Hepatocyte (in vitro differentiated cells): ENCODE data around the gene C5orf15. TPM values are rescaled to one million over a fixed set of nuclear protein-coding genes. Genes with fewer than 3 reads are reported as not detected.

Source experiments
- DNase-seq: peaks from one replicate; pipeline ENCODE4 v3.0.0-alpha.2; 2016; ENCODE audit warnings: low spot score
- H2AFZ ChIP-seq: fragments of 200-600 bp; sonication (generic); 2 replicates; pipeline ENCODE4 v1.6.0; 2016; ENCODE audit warnings: antibody characterized with exemption, mild to moderate bottlenecking
- H3K27ac ChIP-seq: fragments of 200-600 bp; sonication (generic); 2 replicates; pipeline ENCODE4 v1.5.1; 2016; ENCODE audit warnings: mild to moderate bottlenecking
- H3K27me3 ChIP-seq: fragments of 200-600 bp; sonication (generic); 2 replicates; pipeline ENCODE4 v1.6.1; 2016
- H3K36me3 ChIP-seq: fragments of 200-600 bp; sonication (generic); replicated peaks from 2 replicates; pipeline ENCODE4 v1.5.1; 2016; ENCODE audit warnings: low read depth; ENCODE audit not compliant: insufficient read depth
- H3K4me1 ChIP-seq: fragments of 200-600 bp; sonication (generic); 2 replicates; pipeline ENCODE4 v1.5.1; 2016; ENCODE audit warnings: mild to moderate bottlenecking, moderate library complexity; ENCODE audit not compliant: insufficient read depth
- H3K4me2 ChIP-seq: fragments of 200-600 bp; sonication (generic); 2 replicates; pipeline ENCODE4 v1.6.0; 2016
- H3K4me3 ChIP-seq: fragments of 200-600 bp; sonication (generic); 2 replicates; pipeline ENCODE4 v1.5.1; 2016; ENCODE audit warnings: mild to moderate bottlenecking
- H3K79me2 ChIP-seq: fragments of 200-600 bp; sonication (generic); 2 replicates; pipeline ENCODE4 v1.6.0; 2017; ENCODE audit warnings: mild to moderate bottlenecking
- H3K9me2 ChIP-seq: fragments of 200-600 bp; sonication (generic); replicated peaks from 2 replicates; pipeline ENCODE4 v1.6.0; 2017; ENCODE audit warnings: mild to moderate bottlenecking; ENCODE audit not compliant: insufficient read depth
- H3K9me3 ChIP-seq: fragments of 200-600 bp; sonication (generic); 2 replicates; pipeline ENCODE4 v1.5.1; 2016; ENCODE audit warnings: low read depth, mild to moderate bottlenecking
- H4K20me1 ChIP-seq: fragments of 200-600 bp; sonication (generic); 2 replicates; pipeline ENCODE4 v1.6.0; 2016; ENCODE audit warnings: mild to moderate bottlenecking; ENCODE audit not compliant: insufficient read depth, poor library complexity, severe bottlenecking
- CTCF ChIP-seq: fragments of 200-600 bp; sonication (generic); IDR thresholded peaks from 2 replicates; pipeline ENCODE4 v1.5.1; 2016; ENCODE audit warnings: antibody characterized with exemption, mild to moderate bottlenecking; ENCODE audit not compliant: poor library complexity
- EZH2 ChIP-seq: fragments of 200-600 bp; sonication (generic); IDR thresholded peaks from 2 replicates; pipeline ENCODE4 v1.6.1; 2016; ENCODE audit warnings: antibody characterized with exemption, mild to moderate bottlenecking, borderline replicate concordance
- EZH2phosphoT487 ChIP-seq: fragments of 200-600 bp; sonication (generic); IDR thresholded peaks from one replicate; pipeline ENCODE4 v1.6.1; 2018; ENCODE audit warnings: antibody characterized with exemption, mild to moderate bottlenecking, low read depth, moderate library complexity; ENCODE audit not compliant: unreplicated experiment, severe bottlenecking
- WGBS: methylation state at CpG from one replicate; pipeline ENCODE4 v1.1.6; 2016; ENCODE audit warnings: low lambda C conversion rate; ENCODE audit errors: missing lambda C conversion rate; 5-methylcytosine and 5-hydroxymethylcytosine counted together
- polyA plus RNA-seq: library from polyadenylated mRNA; unstranded; fragments of >200 nt; fragmentation: Nextera tagmentation; extraction: Ambion mirVana; gene quantifications from 2 replicates; pipeline ENCODE4 v1.2.1, GENCODE V29; 2016
- total RNA-seq: library from RNA; depleted of rRNA; stranded (reverse); fragments of >200 nt; gene quantifications from 2 replicates; pipeline ENCODE4 v1.2.3, GENCODE V29; 2014

Gene C5orf15
- total and polyA plus RNA-seq, 2 experiments from 2014 or later, result 76.6 to 124 TPM

GRCh38 chr5:133912951-133913350 lies 55.5 kb downstream of the C5orf15 start:
- H3K9me2 ChIP-seq, result no peaks in the 10 kb centered on the region
- 84% methylated on average over 10 of the region's 10 CpGs for WGBS
- H3K27me3 ChIP-seq, result no peaks in the 10 kb centered on the region
- no peak overlapping the region for H3K4me3 ChIP-seq
- TF ChIP-seq CTCF (no peak), EZH2 (no peak), EZH2phosphoT487 (no peak)
- H3K4me2 ChIP-seq, result no peak overlapping the region
- no peak for DNase-seq
- no peak overlapping the region for H2AFZ ChIP-seq
- no peaks in the 10 kb centered on the region for H3K9me3 ChIP-seq
- no peaks in the 10 kb centered on the region for H3K79me2 ChIP-seq
- H3K4me1 ChIP-seq, result no peaks in the 10 kb centered on the region
- H3K36me3 ChIP-seq, result no peaks in the 10 kb centered on the region
- no peaks in the 10 kb centered on the region for H4K20me1 ChIP-seq
- H3K27ac ChIP-seq, result no peak overlapping the region

- Histone ChIP-seq H3K9me3 (no peaks in the 10 kb centered on the region), H3K27me3 (no peaks in the 10 kb centered on the region), H3K4me3 (no peak overlapping the region), H4K20me1 (no peaks in the 10 kb centered on the region), H3K4me2 (no peak overlapping the region), H3K27ac (no peak overlapping the region), H3K4me1 (peaks cover 3% of the 10 kb centered on the region), H3K79me2 (no peaks in the 10 kb centered on the region), H3K9me2 (no peaks in the 10 kb centered on the region), H2AFZ (no peak overlapping the region), H3K36me3 (no peaks in the 10 kb centered on the region)
- WGBS, result 65% methylated on average over 6 of the region's 6 CpGs
- no peak for DNase-seq
- TF ChIP-seq CTCF (no peak), EZH2phosphoT487 (no peak), EZH2 (no peak)
Observed at GRCh38 chr5:133910571-133910970, 57.9 kb downstream of the C5orf15 start.

- WGBS, result 77% methylated on average over 4 of the region's 4 CpGs
- Histone ChIP-seq H4K20me1 (no peaks in the 10 kb centered on the region), H3K9me3 (no peaks in the 10 kb centered on the region), H3K79me2 (no peaks in the 10 kb centered on the region), H3K27ac (no peak overlapping the region), H3K27me3 (no peaks in the 10 kb centered on the region), H3K4me1 (peaks cover 7% of the 10 kb centered on the region), H3K4me2 (no peak overlapping the region), H3K36me3 (no peaks in the 10 kb centered on the region), H3K9me2 (no peaks in the 10 kb centered on the region), H3K4me3 (no peak overlapping the region), H2AFZ (no peak overlapping the region)
- DNase-seq, result no peak
- no peak for TF ChIP-seq CTCF
- no peak for TF ChIP-seq EZH2phosphoT487
- TF ChIP-seq EZH2, result no peak
Observed at GRCh38 chr5:133909603-133910002, 58.8 kb downstream of the C5orf15 start.

- Histone ChIP-seq H2AFZ (no peak overlapping the region), H3K79me2 (no peaks in the 10 kb centered on the region), H3K27ac (no peak overlapping the region), H3K36me3 (no peaks in the 10 kb centered on the region), H3K9me3 (no peaks in the 10 kb centered on the region), H3K27me3 (no peaks in the 10 kb centered on the region), H3K4me3 (no peak overlapping the region), H3K9me2 (no peaks in the 10 kb centered on the region), H4K20me1 (no peaks in the 10 kb centered on the region), H3K4me1 (peaks cover 7% of the 10 kb centered on the region), H3K4me2 (no peak overlapping the region)
- 91% methylated on average over 9 of the region's 9 CpGs for WGBS
- TF ChIP-seq EZH2, result no peak
- TF ChIP-seq EZH2phosphoT487, result no peak
- TF ChIP-seq CTCF, result no peak
- no peak for DNase-seq
Observed at GRCh38 chr5:133907075-133907474, 61.4 kb downstream of the C5orf15 start.
